ENCODE data around the gene ITGB6.
"Not testable (repeated sequence)": the region's sequence is repeated elsewhere in the genome, so short reads cannot be mapped to it uniquely, and the experiment has no call there.

The ITGB6 gene

GRCh38 chr2:160199053-160199452 is 1.0 kb downstream of the ITGB6 start:
- ChIA-PET POLR2A (ENCODE audit: low non-redundant PET) (no interaction called here), CTCF (no interaction called here)
- no peak for TF ChIP-seq CTCF (conservative IDR thresholded peaks at IDR 0.05; ENCODE audit: low read depth)
- DNase-seq (ENCODE audit: low spot score) = no peak
- no peak overlapping the region for H3K27ac ChIP-seq

GRCh38 chr2:160197587-160197986 is 2.5 kb downstream of the ITGB6 start:
- POLR2A ChIA-PET (ENCODE audit: low non-redundant PET) = no interaction called here
- CTCF ChIA-PET = interaction anchor here (0.7 kb wide), 1 partner anchor 642 kb away, joined by 3 read pairs; no protein-coding TSS in a partner anchor
- H3K27ac ChIP-seq = no peak overlapping the region
- no peak for DNase-seq (ENCODE audit: low spot score)
- TF ChIP-seq CTCF (conservative IDR thresholded peaks at IDR 0.05; ENCODE audit: low read depth) = no peak

- no peak for TF ChIP-seq CTCF (conservative IDR thresholded peaks at IDR 0.05; ENCODE audit: low read depth)
- DNase-seq (ENCODE audit: low spot score) = no peak
- POLR2A ChIA-PET (ENCODE audit: low non-redundant PET) = no interaction called here
Measured at GRCh38 chr2:160194946-160195345, 5.1 kb downstream of the ITGB6 start.

GRCh38 chr2:160194351-160194750 is 5.7 kb downstream of the ITGB6 start:
- CTCF ChIA-PET = interaction anchor here (0.6 kb wide), 2 partner anchors 84 to 108 kb away, joined by 3 read pairs; no protein-coding TSS in a partner anchor
- DNase-seq (ENCODE audit: low spot score) = peak; percentile 73
- no peak overlapping the region for H3K27ac ChIP-seq
- no peak for TF ChIP-seq CTCF (conservative IDR thresholded peaks at IDR 0.05; ENCODE audit: low read depth)
- POLR2A ChIA-PET (ENCODE audit: low non-redundant PET) = no interaction called here

More at GRCh38 chr2:160194946-160195345, 5.1 kb downstream of the ITGB6 start:
- CTCF ChIA-PET = interaction anchor here (0.6 kb wide), 2 partner anchors 84 to 109 kb away, joined by 3 read pairs; no protein-coding TSS in a partner anchor
- no peak overlapping the region; the same call in 1 of the 2 replicates for H3K27ac ChIP-seq

- CTCF ChIA-PET = interaction anchor here (1.2 kb wide), 1 partner anchor 43 kb away, joined by 3 read pairs; no protein-coding TSS in a partner anchor
- 0 out of 2 replicates have a peak overlapping the region, but pooled peaks have one; percentile 9 for H3K27ac ChIP-seq
- POLR2A ChIA-PET (ENCODE audit: low non-redundant PET); DNase-seq (ENCODE audit: low spot score): not testable (repeated sequence)
Measured at GRCh38 chr2:160181146-160181836, 18.8 kb downstream of the ITGB6 start.

- H3K27ac ChIP-seq; DNase-seq (ENCODE audit: low spot score); POLR2A ChIA-PET (ENCODE audit: low non-redundant PET): not testable (repeated sequence)
- CTCF ChIA-PET = interaction anchor here (1.2 kb wide), 1 partner anchor 44 kb away, joined by 3 read pairs; no protein-coding TSS in a partner anchor
Measured at GRCh38 chr2:160180690-160181089, 19.4 kb downstream of the ITGB6 start.

- TF ChIP-seq CTCF (conservative IDR thresholded peaks at IDR 0.05; ENCODE audit: low read depth) = no peak
- no peak overlapping the region for H3K27ac ChIP-seq
- no peak for DNase-seq (ENCODE audit: low spot score)
- ChIA-PET CTCF (interaction anchor here (0.7 kb wide), 1 partner anchor 10 kb away, joined by 4 read pairs; no protein-coding TSS in a partner anchor), POLR2A (ENCODE audit: low non-redundant PET) (no interaction called here)
Measured at GRCh38 chr2:160180172-160180571, 19.9 kb downstream of the ITGB6 start.
